NCI-H2029 (cell line): ENCODE data around the gene DPPA3.
"Not testable (repeated sequence)": the region's sequence is repeated elsewhere in the genome, so short reads cannot be mapped to it uniquely, and the experiment has no call there.

Experiments used
- DNase-seq: peaks from one replicate; lab custom pipeline; 2025; lab: John Stamatoyannopoulos, UW

DPPA3 gene

GRCh38 chr12:7730984-7731383 lies 19.8 kb downstream of the DPPA3 start:
- DNase-seq, result not testable (repeated sequence)

- DNase-seq, result no peak
Observed at GRCh38 chr12:7731486-7731885, 20.3 kb downstream of the DPPA3 start.

- no peak for DNase-seq
Observed at GRCh38 chr12:7732993-7733392, 21.8 kb downstream of the DPPA3 start.

GRCh38 chr12:7747246-7747645 lies 36.0 kb downstream of the DPPA3 start, which contains the start of gene CLEC4C:
Gene CLEC4C (minus strand): TSS chr12:7747375. CDS start chr12:7747348, 27 bp downstream.
- no peak for DNase-seq

GRCh38 chr12:7748852-7749251 lies 37.6 kb downstream of the DPPA3 start:
- no peak for DNase-seq

GRCh38 chr12:7749442-7749841 lies 38.2 kb downstream of the DPPA3 start:
- DNase-seq, result no peak

GRCh38 chr12:7750350-7750749 lies 39.1 kb downstream of the DPPA3 start:
- no peak for DNase-seq

- DNase-seq, result no peak
Observed at GRCh38 chr12:7751394-7751793, 40.2 kb downstream of the DPPA3 start.

GRCh38 chr12:7751941-7752922 lies 41.0 kb downstream of the DPPA3 start:
- not testable (repeated sequence) for DNase-seq

- not testable (repeated sequence) for DNase-seq
Observed at GRCh38 chr12:7755668-7756067, 44.4 kb downstream of the DPPA3 start.

GRCh38 chr12:7756993-7757392 lies 45.8 kb downstream of the DPPA3 start:
- DNase-seq, result no peak

GRCh38 chr12:7758766-7759140 lies 47.5 kb downstream of the DPPA3 start:
- DNase-seq, result no peak
